HEK293 (cell line): ENCODE data around the gene KANTR.

Experiments used
- CTCF ChIA-PET: fragments of 350-600 bp; formaldehyde crosslinking; extraction: SDS; loops from one replicate; lab custom pipeline; 2021; ENCODE audit warnings: antibody characterized with exemption; lab: Yijun Ruan, JAX
- POLR2A ChIA-PET: fragments of 300-600 bp; formaldehyde crosslinking; extraction: SDS; loops from one replicate; lab custom pipeline; 2020; ENCODE audit warnings: antibody characterized with exemption, inconsistent platforms; lab: Yijun Ruan, JAX
- H3K27ac ChIP-seq: fragments of 200-500 bp; sonication (Bioruptor generic); 2 replicates; pipeline ENCODE4 v1.5.1; 2014; ENCODE audit warnings: low read depth, low read length, control low read depth, inconsistent platforms; ENCODE audit errors: extremely low read depth
- H3K36me3 ChIP-seq, 2 experiments: fragments of 200-500 bp in 1 of 2; sonication (Bioruptor generic) in 1 of 2; 1 replicate in 1 of 2; 2 replicates in 1 of 2; pipeline ENCODE4 v1.5.1; 2014 to 2017; ENCODE audit warnings: inconsistent platforms in 2 of 2, low read length in 2 of 2; ENCODE audit not compliant: control insufficient read depth in 2 of 2, insufficient read depth in 1 of 2
- H3K4me1 ChIP-seq: fragments of 200-500 bp; sonication (Bioruptor generic); 2 replicates; pipeline ENCODE4 v1.5.1; 2014; ENCODE audit warnings: mild to moderate bottlenecking, low read length, inconsistent platforms; ENCODE audit not compliant: control insufficient read depth, insufficient read depth
- H3K4me3 ChIP-seq: 2 replicates; pipeline ENCODE4 v1.5.1; 2011; ENCODE audit warnings: low read depth, mild to moderate bottlenecking, control low read depth, low read length, moderate library complexity
- H3K9me3 ChIP-seq: fragments of 200-500 bp; sonication (Bioruptor generic); 2 replicates; pipeline ENCODE4 v1.5.1; 2014; ENCODE audit warnings: low read depth, low read length, inconsistent platforms; ENCODE audit not compliant: control insufficient read depth, insufficient read depth
- GLIS1 ChIP-seq: fragments of 450-650 bp; formaldehyde crosslinking; IDR thresholded peaks from 2 replicates; pipeline ENCODE4 v1.5.1; 2016; ENCODE audit warnings: missing biosample characterization, missing genetic modification characterization
- HOXD13 ChIP-seq: sonication (generic); formaldehyde crosslinking; IDR thresholded peaks from 2 replicates; pipeline ENCODE4 v1.8.0; 2022; ENCODE audit warnings: missing genetic modification reagents, borderline replicate concordance
- KLF7 ChIP-seq: fragments of 450-650 bp; formaldehyde crosslinking; IDR thresholded peaks from 2 replicates; pipeline ENCODE4 v1.5.1; 2016; ENCODE audit warnings: missing biosample characterization, missing genetic modification characterization, borderline replicate concordance
- PRDM1 ChIP-seq: fragments of 450-650 bp; formaldehyde crosslinking; IDR thresholded peaks from 2 replicates; pipeline ENCODE4; 2016; ENCODE audit warnings: missing biosample characterization, missing genetic modification characterization
- REPIN1 ChIP-seq: fragments of 450-650 bp; formaldehyde crosslinking; IDR thresholded peaks from 2 replicates; pipeline ENCODE4 v1.5.1; 2017; ENCODE audit warnings: missing biosample characterization, missing genetic modification characterization, low read depth
- TRIM28 ChIP-seq: IDR thresholded peaks from 2 replicates; pipeline ENCODE4 v1.6.1; 2011; ENCODE audit warnings: low read length, control low read depth, borderline replicate concordance
- ZBTB48 ChIP-seq: fragments of 450-650 bp; formaldehyde crosslinking; IDR thresholded peaks from 2 replicates; pipeline ENCODE4 v1.5.1; 2016; ENCODE audit warnings: missing biosample characterization, missing genetic modification characterization
- ZNF132 ChIP-seq: fragments of 450-650 bp; formaldehyde crosslinking; IDR thresholded peaks from 2 replicates; pipeline ENCODE4 v1.5.1; 2017; ENCODE audit warnings: missing biosample characterization, missing genetic modification characterization, borderline replicate concordance
- ZNF211 ChIP-seq: fragments of 450-650 bp; formaldehyde crosslinking; IDR thresholded peaks from 2 replicates; pipeline ENCODE4 v1.5.1; 2016; ENCODE audit warnings: low read depth, missing biosample characterization, missing genetic modification characterization
- ZNF24 ChIP-seq: fragments of 450-650 bp; formaldehyde crosslinking; IDR thresholded peaks from 2 replicates; pipeline ENCODE4 v1.5.1; 2016; ENCODE audit warnings: missing biosample characterization, missing genetic modification characterization
- ZNF248 ChIP-seq: fragments of 450-650 bp; formaldehyde crosslinking; IDR thresholded peaks from 2 replicates; pipeline ENCODE4 v1.5.1; 2017; ENCODE audit warnings: missing biosample characterization, missing genetic modification characterization
- ZNF354C ChIP-seq: fragments of 450-650 bp; formaldehyde crosslinking; IDR thresholded peaks from 2 replicates; pipeline ENCODE4 v1.5.1; 2016; ENCODE audit warnings: missing biosample characterization, missing genetic modification characterization, low read depth, borderline replicate concordance
- ZNF404 ChIP-seq: fragments of 450-650 bp; formaldehyde crosslinking; IDR thresholded peaks from 2 replicates; pipeline ENCODE4 v1.5.1; 2017; ENCODE audit warnings: missing biosample characterization, missing genetic modification characterization
- ZNF426 ChIP-seq: fragments of 450-650 bp; formaldehyde crosslinking; IDR thresholded peaks from 2 replicates; pipeline ENCODE4 v1.5.1; 2017; ENCODE audit warnings: missing biosample characterization, missing genetic modification characterization, mild to moderate bottlenecking, inconsistent platforms, moderate library complexity
- ZNF473 ChIP-seq: fragments of 450-650 bp; formaldehyde crosslinking; IDR thresholded peaks from 2 replicates; pipeline ENCODE4 v1.5.1; 2017; ENCODE audit warnings: missing biosample characterization, missing genetic modification characterization
- ZNF530 ChIP-seq: fragments of 450-650 bp; formaldehyde crosslinking; IDR thresholded peaks from 2 replicates; pipeline ENCODE4 v1.5.1; 2016; ENCODE audit warnings: low read depth, missing biosample characterization, missing genetic modification characterization
- ZNF629 ChIP-seq: fragments of 450-650 bp; formaldehyde crosslinking; IDR thresholded peaks from 2 replicates; pipeline ENCODE4 v1.5.1; 2017; ENCODE audit warnings: missing biosample characterization, missing genetic modification characterization
- ZNF654 ChIP-seq: fragments of 450-650 bp; formaldehyde crosslinking; IDR thresholded peaks from 2 replicates; pipeline ENCODE4 v1.5.1; 2016; ENCODE audit warnings: low read depth, missing biosample characterization, missing genetic modification characterization
- ZNF677 ChIP-seq: fragments of 450-650 bp; IDR thresholded peaks from 2 replicates; pipeline ENCODE4 v1.5.0; 2018; ENCODE audit warnings: missing biosample characterization, mild to moderate bottlenecking, missing genetic modification characterization, moderate library complexity
- ZNF791 ChIP-seq: fragments of 450-650 bp; formaldehyde crosslinking; IDR thresholded peaks from 2 replicates; pipeline ENCODE4 v1.5.1; 2016; ENCODE audit warnings: missing biosample characterization, missing genetic modification characterization
- ZXDB ChIP-seq: fragments of 450-650 bp; formaldehyde crosslinking; IDR thresholded peaks from 2 replicates; pipeline ENCODE4 v1.5.1; 2016; ENCODE audit warnings: missing biosample characterization, missing genetic modification characterization
- TF ChIP-seq, protein P1 (sequence below): fragments of 450-650 bp; formaldehyde crosslinking; IDR thresholded peaks from 2 replicates; pipeline ENCODE4; 2016; ENCODE audit warnings: missing biosample characterization, missing genetic modification characterization
- TF ChIP-seq, protein P2 (sequence below): fragments of 450-650 bp; formaldehyde crosslinking; IDR thresholded peaks from 2 replicates; pipeline ENCODE4 v1.5.1; 2016; ENCODE audit warnings: missing biosample characterization, missing genetic modification characterization
- TF ChIP-seq, protein P3 (sequence below): fragments of 450-650 bp; formaldehyde crosslinking; IDR thresholded peaks from 2 replicates; pipeline ENCODE4 v1.5.1; 2016; ENCODE audit warnings: missing biosample characterization, missing genetic modification characterization
- TF ChIP-seq, protein P4 (sequence below): fragments of 450-650 bp; formaldehyde crosslinking; IDR thresholded peaks from 2 replicates; pipeline ENCODE4 v1.5.1; 2016; ENCODE audit warnings: missing biosample characterization, missing genetic modification characterization

Gene KANTR

DNA sequence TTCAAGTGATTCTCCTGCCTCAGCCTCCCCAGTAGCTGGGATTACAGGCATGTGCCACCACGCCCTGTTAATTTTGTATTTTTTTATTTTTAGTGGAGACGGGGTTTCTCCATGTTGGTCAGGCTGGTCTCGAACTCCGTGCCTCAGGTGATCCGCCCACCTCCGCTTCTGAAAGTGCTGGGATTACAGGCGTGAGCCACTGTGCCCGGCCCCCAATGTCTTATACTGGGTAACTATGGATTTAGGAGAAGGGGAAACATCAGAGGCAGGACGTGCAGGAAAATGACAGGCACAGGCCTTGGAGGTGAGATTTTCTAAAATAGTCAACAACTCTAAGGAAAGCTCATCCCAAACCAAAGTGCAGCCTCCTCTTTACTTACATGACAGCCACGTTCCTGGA, 22.9 kb upstream of the KANTR start:
- CTCF ChIA-PET, result interaction anchor here (0.6 to 1.9 kb wide), 10 partner anchors 10 to 722 kb away, joined by 3 to 18 read pairs (median 4); partner anchors contain the start of gene KDM5C
- H3K4me3 ChIP-seq, result no peak overlapping the region
- no peak overlapping the region for H3K27ac ChIP-seq
- H3K4me1 ChIP-seq, result no peaks in the 10 kb centered on the region
- POLR2A ChIA-PET, result no interaction called here
- TF ChIP-seq ZNF132 (tag by site-specific recombination) (no peak), TRIM28 (no peak), ZNF426 (no peak), ZNF248 (no peak), ZNF24 (tag by site-specific recombination) (no peak), ZNF791 (tag by site-specific recombination) (no peak), ZXDB (tag by site-specific recombination) (no peak)
- TF ChIP-seq, protein P1, sequence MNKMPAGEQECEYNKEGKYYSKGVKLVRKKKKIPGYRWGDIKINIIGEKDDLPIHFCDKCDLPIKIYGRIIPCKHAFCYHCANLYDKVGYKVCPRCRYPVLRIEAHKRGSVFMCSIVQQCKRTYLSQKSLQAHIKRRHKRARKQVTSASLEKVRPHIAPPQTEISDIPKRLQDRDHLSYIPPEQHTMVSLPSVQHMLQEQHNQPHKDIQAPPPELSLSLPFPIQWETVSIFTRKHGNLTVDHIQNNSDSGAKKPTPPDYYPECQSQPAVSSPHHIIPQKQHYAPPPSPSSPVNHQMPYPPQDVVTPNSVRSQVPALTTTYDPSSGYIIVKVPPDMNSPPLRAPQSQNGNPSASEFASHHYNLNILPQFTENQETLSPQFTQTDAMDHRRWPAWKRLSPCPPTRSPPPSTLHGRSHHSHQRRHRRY (tag by site-specific recombination), result no peak
- no peaks in the 10 kb centered on the region for H3K9me3 ChIP-seq
- no peaks in the 10 kb centered on the region for H3K36me3 ChIP-seq

DNA sequence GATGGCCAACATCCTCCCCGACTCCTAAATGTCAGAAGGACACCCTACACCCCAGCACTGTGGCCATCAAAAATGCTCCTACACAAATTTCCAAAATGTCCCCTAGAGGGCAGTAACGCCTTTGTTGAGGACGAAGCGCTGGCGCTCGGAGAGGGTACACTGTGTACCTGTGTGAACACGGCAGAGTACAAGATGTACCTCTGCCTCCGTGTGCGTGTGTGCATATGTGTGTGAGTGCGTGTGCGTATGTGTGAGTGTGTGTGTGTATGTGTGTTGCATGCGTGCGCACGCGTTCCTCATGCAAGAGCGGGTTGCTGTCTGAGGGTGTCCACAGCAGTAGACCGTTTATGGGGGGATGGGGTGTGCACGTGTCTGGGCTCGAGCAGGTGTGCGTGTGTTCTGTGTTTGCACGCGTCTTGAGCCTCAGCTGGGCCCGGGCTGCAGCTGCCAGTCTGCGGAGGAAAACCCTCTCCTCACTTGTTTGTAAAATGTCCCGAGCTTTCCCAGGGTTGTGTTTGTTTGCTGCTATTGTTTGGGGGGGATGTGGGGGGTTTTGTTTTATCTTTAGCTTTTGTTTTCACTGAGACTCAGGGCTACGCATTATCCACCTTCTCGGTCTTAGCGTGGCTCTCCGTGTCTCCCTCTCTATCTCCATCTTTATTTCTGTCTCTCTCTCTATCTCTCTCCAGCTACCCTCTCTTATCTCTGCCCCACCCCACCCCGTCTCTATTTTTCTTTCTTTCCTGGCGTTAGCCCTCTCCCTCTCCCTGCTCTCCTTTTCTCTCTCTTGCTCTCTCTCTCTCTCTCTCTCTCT, 22.1 kb upstream of the KANTR start:
- Histone ChIP-seq H3K27ac (no peak overlapping the region), H3K9me3 (no peaks in the 10 kb centered on the region), H3K4me1 (no peaks in the 10 kb centered on the region), H3K4me3 (peak overlapping the region; percentile 27), H3K36me3 (no peaks in the 10 kb centered on the region)
- ChIA-PET POLR2A (interaction anchor here (0.5 to 2.7 kb wide), 3 partner anchors 8 to 129 kb away, joined by 3 to 44 read pairs (median 4); partner anchors contain the start of gene TSPYL2), CTCF (interaction anchor here (0.6 to 1.9 kb wide), 20 partner anchors 8 to 1601 kb away, joined by 3 to 18 read pairs (median 4); partner anchors contain the start of gene KDM5C)
- TF ChIP-seq ZNF211 (tag by site-specific recombination) (no peak), ZNF530 (no peak), ZNF654 (tag by site-specific recombination) (peak; percentile 76), ZNF404 (tag by site-specific recombination) (no peak), KLF7 (tag by site-specific recombination) (no peak), ZNF629 (0 out of 2 replicates have a peak, but pooled peaks have one; percentile 17), GLIS1 (tag by site-specific recombination) (peak; percentile 31; the same call in 1 of the 2 replicates), ZBTB48 (tag by site-specific recombination) (no peak; the same call in 1 of the 2 replicates), HOXD13 (CRISPR knock-in tag) (no peak), PRDM1 (tag by site-specific recombination) (no peak), ZNF473 (tag by site-specific recombination) (no peak), ZNF677 (no peak), ZNF354C (no peak), REPIN1 (tag by site-specific recombination) (no peak)
- TF ChIP-seq, protein P2, sequence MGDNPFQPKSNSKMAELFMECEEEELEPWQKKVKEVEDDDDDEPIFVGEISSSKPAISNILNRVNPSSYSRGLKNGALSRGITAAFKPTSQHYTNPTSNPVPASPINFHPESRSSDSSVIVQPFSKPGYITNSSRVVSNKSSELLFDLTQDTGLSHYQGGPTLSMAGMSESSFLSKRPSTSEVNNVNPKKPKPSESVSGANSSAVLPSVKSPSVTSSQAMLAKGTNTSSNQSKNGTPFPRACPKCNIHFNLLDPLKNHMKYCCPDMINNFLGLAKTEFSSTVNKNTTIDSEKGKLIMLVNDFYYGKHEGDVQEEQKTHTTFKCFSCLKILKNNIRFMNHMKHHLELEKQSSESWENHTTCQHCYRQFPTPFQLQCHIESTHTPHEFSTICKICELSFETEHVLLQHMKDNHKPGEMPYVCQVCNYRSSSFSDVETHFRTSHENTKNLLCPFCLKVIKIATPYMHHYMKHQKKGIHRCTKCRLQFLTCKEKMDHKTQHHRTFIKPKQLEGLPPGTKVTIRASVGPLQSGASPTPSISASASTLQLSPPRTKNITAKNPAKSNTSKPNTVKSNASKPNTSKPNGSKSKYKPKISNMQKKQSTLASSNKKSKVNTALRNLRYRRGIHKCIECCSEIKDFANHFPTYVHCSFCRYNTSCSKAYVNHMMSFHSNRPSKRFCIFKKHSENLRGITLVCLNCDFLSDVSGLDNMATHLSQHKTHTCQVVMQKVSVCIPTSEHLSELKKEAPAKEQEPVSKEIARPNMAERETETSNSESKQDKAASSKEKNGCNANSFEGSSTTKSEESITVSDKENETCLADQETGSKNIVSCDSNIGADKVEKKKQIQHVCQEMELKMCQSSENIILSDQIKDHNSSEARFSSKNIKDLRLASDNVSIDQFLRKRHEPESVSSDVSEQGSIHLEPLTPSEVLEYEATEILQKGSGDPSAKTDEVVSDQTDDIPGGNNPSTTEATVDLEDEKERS (tag by site-specific recombination), result 0 out of 2 replicates have a peak, but pooled peaks have one; percentile 29
- TF ChIP-seq, protein P3, sequence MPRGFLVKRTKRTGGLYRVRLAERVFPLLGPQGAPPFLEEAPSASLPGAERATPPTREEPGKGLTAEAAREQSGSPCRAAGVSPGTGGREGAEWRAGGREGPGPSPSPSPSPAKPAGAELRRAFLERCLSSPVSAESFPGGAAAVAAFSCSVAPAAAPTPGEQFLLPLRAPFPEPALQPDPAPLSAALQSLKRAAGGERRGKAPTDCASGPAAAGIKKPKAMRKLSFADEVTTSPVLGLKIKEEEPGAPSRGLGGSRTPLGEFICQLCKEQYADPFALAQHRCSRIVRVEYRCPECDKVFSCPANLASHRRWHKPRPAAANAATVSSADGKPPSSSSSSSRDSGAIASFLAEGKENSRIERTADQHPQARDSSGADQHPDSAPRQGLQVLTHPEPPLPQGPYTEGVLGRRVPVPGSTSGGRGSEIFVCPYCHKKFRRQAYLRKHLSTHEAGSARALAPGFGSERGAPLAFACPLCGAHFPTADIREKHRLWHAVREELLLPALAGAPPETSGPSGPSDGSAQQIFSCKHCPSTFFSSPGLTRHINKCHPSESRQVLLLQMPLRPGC (tag by site-specific recombination), result peak; percentile 67; the same call in 1 of the 2 replicates
- TF ChIP-seq, protein P4, sequence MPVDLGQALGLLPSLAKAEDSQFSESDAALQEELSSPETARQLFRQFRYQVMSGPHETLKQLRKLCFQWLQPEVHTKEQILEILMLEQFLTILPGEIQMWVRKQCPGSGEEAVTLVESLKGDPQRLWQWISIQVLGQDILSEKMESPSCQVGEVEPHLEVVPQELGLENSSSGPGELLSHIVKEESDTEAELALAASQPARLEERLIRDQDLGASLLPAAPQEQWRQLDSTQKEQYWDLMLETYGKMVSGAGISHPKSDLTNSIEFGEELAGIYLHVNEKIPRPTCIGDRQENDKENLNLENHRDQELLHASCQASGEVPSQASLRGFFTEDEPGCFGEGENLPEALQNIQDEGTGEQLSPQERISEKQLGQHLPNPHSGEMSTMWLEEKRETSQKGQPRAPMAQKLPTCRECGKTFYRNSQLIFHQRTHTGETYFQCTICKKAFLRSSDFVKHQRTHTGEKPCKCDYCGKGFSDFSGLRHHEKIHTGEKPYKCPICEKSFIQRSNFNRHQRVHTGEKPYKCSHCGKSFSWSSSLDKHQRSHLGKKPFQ (tag by site-specific recombination), result peak; percentile 98
